Measurements from ENCODE around the gene MAPRE2.

The MAPRE2 gene

DNA sequence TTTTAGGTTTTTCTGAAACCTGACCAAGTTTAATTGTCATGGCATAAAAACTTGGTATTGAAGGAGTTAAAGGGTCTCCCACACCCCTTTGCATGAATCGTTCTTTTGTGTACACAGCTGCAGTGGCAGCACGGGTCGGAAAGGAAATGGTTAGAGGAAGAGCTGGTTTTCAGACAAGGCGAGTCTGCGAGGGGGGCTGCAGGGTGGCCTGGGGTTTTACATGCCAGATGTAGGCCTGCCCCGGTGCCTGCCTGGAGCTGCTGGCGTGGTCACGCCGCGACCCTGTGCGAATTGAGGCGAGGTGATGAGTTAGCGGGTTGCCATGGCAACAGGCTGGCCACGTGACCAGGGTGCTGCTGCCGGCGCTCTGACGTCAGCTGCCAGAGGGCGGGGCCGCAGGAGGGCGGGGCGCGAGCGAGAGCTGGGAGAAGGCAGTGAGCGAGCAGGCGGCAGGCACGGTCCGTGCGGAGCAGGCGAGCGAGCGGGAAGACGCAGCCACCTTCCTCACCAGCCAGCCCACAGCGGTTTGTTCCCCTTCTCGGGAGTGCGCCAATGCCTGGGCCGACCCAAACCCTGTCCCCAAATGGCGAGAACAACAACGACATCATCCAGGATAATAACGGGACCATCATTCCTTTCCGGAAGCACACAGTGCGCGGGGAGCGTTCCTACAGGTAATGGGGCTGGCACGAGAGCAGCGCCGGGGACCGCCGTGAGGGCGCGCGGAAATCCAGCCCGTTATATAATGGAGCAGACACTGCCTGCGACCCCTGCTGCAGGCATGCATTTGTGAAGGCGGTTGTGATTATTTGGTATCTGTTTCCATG, at the start of gene MAPRE2:
Gene MAPRE2 (plus strand): TSS at position 426 of the 827 bp plus-strand sequence. CDS start 127 bp downstream, at position 553.
- peak; percentile 98 for DNase-seq

DNA sequence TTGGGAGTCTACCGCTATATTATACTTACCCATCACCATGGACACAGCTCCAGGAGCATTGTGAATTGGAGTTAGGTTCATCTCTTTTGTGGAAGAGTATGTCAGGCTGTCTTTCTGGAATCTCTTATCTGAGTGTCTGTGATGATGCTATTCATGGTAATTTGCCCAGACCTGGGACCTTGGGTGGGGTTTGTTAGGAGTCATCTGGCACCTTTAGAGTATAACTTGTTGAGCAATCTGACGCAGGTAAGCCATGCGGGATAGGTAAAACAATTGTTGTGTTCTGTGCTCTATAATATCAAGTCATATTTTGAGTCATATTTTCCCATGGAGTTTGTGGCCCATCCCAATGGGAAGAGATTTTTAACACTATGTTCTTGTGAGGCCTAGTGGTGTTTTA, 49.7 kb upstream of the MAPRE2 start:
- no peak for DNase-seq

DNA sequence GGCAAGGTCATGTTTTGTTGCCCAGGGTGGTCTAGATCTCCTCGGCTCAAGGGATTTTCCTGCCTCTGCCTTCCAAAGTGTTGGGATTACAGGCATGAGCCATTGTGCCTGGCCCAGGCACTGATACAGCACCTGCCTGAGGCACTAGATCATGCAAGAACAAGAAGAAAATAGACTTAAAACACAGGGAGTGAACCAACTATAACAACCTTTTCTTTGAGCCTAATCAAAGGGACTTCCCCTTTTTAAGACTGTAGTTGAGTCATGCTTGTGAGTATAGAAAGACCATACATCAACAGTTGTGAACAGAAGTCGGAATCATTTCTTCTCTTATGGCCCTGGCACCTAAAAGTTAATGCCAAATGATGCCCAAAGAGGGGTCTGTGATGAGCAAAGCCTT, 47.9 kb upstream of the MAPRE2 start:
- no peak for DNase-seq

GRCh38 chr18:34995746-34996145, 45.5 kb upstream of the MAPRE2 start:
- no peak for DNase-seq

- DNase-seq = no peak
These were observed 42.6 kb upstream of the MAPRE2 start for GRCh38 chr18:34998661-34999060.

- DNase-seq = no peak
These were observed 41.4 kb upstream of the MAPRE2 start for GRCh38 chr18:34999756-35000289.

- DNase-seq = no peak
These were observed 40.8 kb upstream of the MAPRE2 start for GRCh38 chr18:35000457-35000856.

GRCh38 chr18:35002120-35002519, 39.1 kb upstream of the MAPRE2 start:
- no peak for DNase-seq

DNA sequence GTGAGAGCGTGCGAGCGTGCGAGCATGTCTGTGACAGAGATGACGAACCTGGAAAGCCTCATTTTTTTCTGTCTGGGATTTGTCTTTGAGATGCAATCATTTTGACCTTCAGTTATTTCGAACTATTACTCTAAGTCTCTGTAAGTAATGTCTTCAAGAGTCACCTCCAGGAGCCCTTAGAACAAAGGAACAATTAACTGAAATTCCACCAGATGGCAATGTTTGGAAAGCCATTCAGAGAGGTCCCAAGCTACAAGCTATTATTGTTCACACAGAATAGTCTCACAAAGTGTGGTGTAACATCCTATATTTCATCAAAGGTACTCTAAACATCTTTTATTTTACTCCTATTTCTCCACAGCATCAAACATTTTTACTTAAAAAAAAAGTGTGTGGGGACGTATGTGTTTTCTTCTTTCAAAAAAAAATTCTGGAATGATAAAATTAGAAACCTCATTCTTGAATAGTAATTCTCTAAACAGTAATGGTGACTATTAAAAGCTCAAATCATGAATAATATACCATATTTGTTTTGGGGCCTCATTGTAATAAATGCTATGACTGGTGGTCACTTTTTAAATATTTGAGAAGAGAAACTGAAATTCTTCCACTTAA, 35.1 kb upstream of the MAPRE2 start:
- no peak for DNase-seq

DNA sequence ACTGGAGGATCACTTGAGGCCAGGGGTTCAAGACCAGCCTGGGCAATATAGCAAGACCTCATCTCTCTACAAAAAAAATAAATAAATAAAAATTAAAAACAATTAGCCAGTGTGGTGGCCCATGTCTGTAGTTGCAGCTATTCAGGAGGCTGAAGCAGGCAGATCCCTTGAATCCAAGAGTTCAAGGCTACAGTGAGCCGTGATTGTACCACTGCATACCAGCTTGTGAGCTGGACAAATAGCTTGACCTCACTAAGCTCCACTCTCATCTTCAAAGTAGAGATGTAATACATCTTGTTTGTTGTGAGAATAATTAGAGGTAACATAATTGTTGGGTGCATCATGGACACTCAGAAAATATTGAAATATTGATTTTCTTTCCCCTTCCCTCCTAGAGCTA, 31.1 kb upstream of the MAPRE2 start:
- DNase-seq = no peak

DNA sequence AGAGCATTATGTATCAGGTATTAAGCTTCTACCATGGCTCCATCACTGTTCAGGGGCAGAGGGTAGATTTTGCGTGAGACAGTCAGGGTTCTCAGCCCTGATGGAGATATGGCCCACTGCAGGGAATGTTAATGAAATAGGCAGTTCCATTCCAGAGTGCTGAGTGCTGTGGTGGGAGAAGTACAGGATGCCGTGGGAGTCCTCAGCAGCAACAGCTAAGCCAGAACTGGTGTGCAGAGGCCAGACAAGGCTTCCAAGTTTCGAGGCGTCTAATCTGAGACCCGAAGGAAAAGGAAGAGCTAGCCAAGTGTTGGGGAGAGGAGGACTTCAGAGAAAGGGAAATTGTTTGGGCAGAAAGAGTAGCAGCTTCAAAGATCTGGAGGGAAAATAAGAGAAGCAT, 30.2 kb upstream of the MAPRE2 start:
- no peak for DNase-seq

DNA sequence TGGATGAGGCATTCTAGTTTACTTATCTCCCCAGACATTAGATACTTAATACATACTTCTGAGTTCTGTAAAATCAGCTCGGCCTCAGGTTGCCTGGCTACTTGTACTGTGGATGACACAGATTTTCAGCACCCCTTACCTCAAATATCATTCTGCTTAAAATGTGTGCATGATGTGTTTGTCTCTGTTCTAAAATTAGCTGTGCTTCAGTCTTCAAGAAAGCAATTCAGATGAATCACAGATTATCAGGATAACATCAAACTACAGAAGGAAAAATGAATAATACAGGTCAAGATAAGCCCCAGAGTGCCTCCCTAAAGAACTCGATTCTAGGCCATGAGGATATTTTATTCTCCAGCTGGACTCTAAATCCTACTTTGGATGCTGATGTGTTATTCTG, 21.3 kb upstream of the MAPRE2 start:
- DNase-seq = no peak

DNA sequence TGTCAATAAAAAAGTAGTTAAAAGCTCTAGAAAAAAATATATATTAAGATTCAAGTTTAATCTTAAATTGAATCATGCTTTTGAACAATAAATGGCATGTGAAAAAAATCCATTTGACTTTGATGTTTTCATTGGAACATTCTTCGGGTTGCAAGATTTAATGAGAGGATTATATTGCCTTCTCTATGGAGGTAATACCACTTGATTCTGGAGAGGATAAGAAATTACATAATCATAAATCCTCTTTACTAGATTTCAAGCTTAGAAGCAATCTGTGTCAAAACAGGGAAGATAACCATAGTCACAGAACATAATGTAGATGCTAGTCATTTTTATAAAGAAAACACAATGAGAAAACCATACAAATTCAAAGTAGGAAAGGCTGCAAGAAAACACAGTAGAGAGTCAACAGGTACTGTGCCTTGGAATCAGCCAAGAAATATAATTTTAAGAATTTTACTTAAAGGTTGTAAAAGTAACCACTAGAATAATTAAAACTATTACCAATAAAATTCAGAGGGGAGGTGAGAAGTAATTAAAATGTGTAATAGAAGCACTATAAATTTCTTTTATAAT, 18.7 kb upstream of the MAPRE2 start:
- no peak for DNase-seq

DNA sequence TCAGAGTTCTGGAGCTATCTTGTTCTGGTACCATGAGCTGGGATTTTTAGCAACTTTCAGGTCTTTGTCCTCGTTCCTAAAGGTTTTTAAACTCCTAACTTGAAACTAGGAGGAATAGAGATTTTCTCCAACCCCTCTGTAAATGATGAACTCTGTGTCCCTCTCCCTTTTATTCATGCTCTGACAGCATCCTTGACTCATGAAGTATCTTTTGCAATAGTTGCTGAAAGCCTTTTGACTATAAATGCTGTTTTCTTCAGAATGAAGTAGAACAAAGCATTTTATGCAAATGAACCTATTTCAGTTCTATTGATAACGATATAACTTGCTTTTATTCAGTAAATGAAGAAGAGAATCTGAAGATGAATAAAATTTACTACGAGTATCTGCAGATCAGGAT, 17.0 kb upstream of the MAPRE2 start:
- no peak for DNase-seq

DNA sequence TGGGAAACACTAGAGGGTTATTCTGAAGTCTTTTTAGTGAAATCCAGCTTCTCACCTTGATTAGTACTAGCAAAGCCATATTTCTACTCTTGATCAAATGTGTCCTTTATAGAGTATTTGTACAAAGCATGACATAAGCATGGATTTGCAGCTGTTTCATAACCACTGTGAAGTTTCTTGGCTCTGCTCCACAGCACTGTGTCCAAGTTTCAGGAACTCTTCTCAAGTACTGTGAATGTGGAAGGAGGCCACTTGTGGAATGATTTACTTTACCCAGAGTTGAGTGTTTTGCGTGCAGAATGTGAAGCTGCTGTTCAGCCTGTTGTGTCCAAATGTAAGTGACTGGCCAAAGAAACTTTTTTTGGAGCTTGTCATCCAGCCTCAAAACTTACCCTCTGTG, 16.2 kb upstream of the MAPRE2 start:
- no peak for DNase-seq

DNA sequence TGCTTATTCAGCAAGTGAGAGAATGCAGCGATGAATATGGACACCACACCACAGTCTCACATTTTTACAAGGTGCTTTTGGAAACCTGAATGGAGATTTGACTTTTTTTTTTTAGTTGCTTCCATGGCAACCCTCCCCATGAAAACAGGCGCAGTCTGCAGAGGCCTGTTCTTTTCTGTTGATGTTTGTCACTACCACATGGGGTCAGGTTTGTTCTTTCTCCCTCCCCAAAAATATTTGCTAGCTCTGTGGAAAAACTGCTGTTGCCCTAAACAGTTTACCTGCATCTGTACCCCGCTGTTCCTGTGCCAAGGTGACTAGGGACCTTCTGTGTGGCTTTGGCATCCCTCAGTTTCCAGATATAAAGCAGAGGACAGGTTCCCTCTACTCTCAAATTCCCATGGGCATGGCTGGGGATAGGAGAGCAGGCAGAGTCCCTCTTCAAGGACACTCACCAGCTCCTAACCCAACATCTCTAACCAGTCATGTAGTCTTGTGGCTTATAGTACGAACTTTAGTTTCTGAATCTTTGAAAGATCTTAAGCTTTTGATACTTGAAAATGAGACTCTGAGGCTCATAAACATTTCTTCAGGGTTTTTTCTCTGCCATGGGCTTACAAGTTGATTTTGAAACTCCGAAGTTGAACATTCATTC, 14.7 kb upstream of the MAPRE2 start:
- no peak for DNase-seq

DNA sequence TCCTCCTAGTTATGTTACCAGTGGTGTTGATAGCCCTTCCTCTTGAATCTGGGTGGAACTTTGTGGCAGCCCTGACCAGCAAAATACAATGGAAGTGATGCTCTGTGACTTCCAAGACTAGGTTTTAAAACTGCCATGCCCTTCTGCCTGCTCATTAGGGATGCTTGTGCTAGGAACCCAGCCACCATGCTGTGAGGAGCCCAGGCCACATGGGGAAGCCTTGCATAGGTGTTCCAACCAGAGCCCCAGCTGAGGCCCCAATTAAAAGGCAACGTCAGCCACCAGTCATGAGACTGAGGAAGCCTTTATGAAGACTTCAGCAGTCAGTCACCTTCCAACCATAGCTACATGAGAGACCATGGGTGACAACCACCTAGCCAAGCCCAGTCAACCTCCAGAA, 14.0 kb upstream of the MAPRE2 start:
- DNase-seq = no peak

DNA sequence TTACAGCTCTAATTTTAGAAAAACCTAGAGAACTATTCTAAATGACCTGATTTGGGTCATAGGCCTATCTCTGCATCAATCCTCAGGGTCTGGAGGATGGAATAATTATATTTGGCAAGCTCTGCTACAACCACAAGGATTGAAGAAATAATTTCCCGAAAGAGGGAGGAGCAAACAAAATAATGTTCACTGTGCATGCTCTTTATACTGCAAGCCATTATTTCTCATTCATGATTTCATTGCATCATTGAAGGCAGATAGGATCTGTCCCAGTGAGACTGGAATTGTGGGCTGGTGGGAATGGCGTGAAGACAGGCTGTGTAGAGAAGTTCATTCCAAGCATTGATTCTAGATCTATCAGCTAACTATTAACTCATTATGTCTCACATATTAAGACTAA, 12.7 kb upstream of the MAPRE2 start:
- DNase-seq = no peak

- no peak for DNase-seq
These were observed 12.1 kb upstream of the MAPRE2 start for GRCh38 chr18:35029103-35029502.

DNA sequence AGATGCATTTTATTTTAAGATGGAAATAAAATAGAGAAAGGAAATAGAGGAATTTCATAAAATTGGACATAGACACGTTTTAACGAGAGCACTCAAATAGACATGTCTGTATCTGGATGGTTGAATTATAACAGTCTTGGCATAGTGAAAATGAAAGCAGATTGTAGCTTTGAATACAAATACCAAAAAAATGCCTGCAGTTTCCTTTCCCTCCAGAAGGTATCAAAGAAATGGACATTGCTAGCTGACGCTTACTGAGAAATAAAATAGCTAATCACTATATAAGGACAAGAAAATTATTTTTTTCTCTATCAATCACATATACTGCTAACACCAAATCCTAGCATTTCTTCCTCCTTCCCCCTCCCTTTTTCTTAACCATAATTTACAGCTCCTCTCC, 11.4 kb upstream of the MAPRE2 start:
- no peak for DNase-seq

- DNase-seq = no peak
These were observed 10.8 kb upstream of the MAPRE2 start for GRCh38 chr18:35030277-35030989.

DNA sequence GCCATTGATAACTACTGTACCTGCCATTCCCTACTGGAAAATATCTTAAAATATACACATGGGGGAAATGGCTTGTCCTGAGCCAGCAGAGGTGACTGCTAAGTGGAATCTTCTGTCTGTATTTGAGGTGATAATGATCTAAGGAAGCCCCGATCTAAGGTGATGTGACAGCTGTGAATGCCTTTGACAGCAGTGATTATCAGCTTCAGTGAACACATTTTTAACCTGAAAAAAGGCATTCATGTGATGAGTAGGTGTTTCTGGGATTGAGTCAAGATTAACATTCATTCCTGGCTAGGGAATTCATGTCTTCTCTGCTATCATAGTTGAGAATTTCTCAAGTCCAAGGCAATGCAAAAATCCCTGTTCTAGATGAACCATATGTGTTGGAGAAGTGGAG, 9.1 kb upstream of the MAPRE2 start:
- DNase-seq = no peak

GRCh38 chr18:35038029-35038428, 3.2 kb upstream of the MAPRE2 start:
- DNase-seq = no peak

Measured in activated CD4-positive, alpha-beta T cell treated with anti-CD3 and anti-CD28 coated beads for 1 hour (primary cell).